GM23338 (cell line): Measurements from ENCODE around the gene TEX53. TPM values are rescaled to one million over a fixed set of nuclear protein-coding genes. Genes with fewer than 3 reads are reported as not detected.

ENCODE experiments used
- ATAC-seq: fragments of 200-7000 bp; cut with Tn5 transposase; 3 replicates; pipeline ENCODE4 v1.9.1; 2020
- DNase-seq: peaks from one replicate; pipeline ENCODE4 v3.0.0-alpha.2; 2015; ENCODE audit warnings: low spot score
- H2AFZ ChIP-seq: fragments of 200-600 bp; sonication (generic); 2 replicates; pipeline ENCODE4 v1.8.0; 2016; ENCODE audit warnings: antibody characterized with exemption, mild to moderate bottlenecking, moderate library complexity
- H3F3A ChIP-seq: fragments of 200-600 bp; sonication (generic); replicated peaks from 2 replicates; pipeline ENCODE4 v1.8.0; 2017; ENCODE audit warnings: antibody characterized with exemption, mixed run types, low read depth
- H3K27ac ChIP-seq: fragments of 200-600 bp; sonication (generic); 2 replicates; pipeline ENCODE4 v1.6.1; 2016; ENCODE audit warnings: low read depth
- H3K27me3 ChIP-seq: fragments of 200-600 bp; sonication (generic); 2 replicates; pipeline ENCODE4 v1.8.0; 2016; ENCODE audit warnings: mild to moderate bottlenecking, mixed run types, moderate library complexity; ENCODE audit not compliant: insufficient read depth
- H3K36me3 ChIP-seq: fragments of 200-600 bp; sonication (generic); 2 replicates; pipeline ENCODE4 v1.8.0; 2016; ENCODE audit warnings: mild to moderate bottlenecking; ENCODE audit not compliant: insufficient read depth
- H3K4me1 ChIP-seq: fragments of 200-600 bp; sonication (generic); 2 replicates; pipeline ENCODE4 v1.8.0; 2016; ENCODE audit warnings: mild to moderate bottlenecking, moderate library complexity; ENCODE audit not compliant: insufficient read depth
- H3K4me2 ChIP-seq: fragments of 200-600 bp; sonication (generic); 2 replicates; pipeline ENCODE4 v1.7.1; 2017; ENCODE audit warnings: mixed run types
- H3K4me3 ChIP-seq: fragments of 200-600 bp; sonication (generic); 2 replicates; pipeline ENCODE4 v1.6.1; 2016; ENCODE audit warnings: mixed run types
- H3K79me2 ChIP-seq: fragments of 200-600 bp; sonication (generic); replicated peaks from 2 replicates; pipeline ENCODE4 v1.8.0; 2017; ENCODE audit warnings: mild to moderate bottlenecking; ENCODE audit not compliant: insufficient read depth
- H3K9me2 ChIP-seq: fragments of 200-600 bp; sonication (generic); 2 replicates; pipeline ENCODE4 v1.8.0; 2017; ENCODE audit not compliant: insufficient read depth
- H4K20me1 ChIP-seq: fragments of 200-600 bp; sonication (generic); replicated peaks from 2 replicates; pipeline ENCODE4 v1.8.0; 2017; ENCODE audit warnings: mild to moderate bottlenecking; ENCODE audit not compliant: insufficient read depth
- H3K27ac Mint-ChIP-seq: 2 replicates; pipeline ENCODE4 v1.8.0; 2020; ENCODE audit warnings: inconsistent platforms, mild to moderate bottlenecking, moderate library complexity, mixed read lengths
- H3K27me3 Mint-ChIP-seq: 3 replicates; pipeline ENCODE4 v1.8.0; 2022; ENCODE audit warnings: low read depth, mild to moderate bottlenecking, moderate library complexity, mixed read lengths, inconsistent platforms; ENCODE audit not compliant: insufficient read depth, poor library complexity
- H3K36me3 Mint-ChIP-seq: 3 replicates; pipeline ENCODE4 v1.8.0; 2021; ENCODE audit warnings: low read depth, mild to moderate bottlenecking, inconsistent platforms, moderate library complexity, mixed read lengths
- H3K4me1 Mint-ChIP-seq: 3 replicates; pipeline ENCODE4 v1.8.0; 2020; ENCODE audit warnings: mild to moderate bottlenecking, inconsistent platforms, mixed read lengths
- H3K4me3 Mint-ChIP-seq: 3 replicates; pipeline ENCODE4 v1.8.0; 2021; ENCODE audit warnings: moderate library complexity, mild to moderate bottlenecking, inconsistent platforms, mixed read lengths
- H3K9me3 Mint-ChIP-seq: 3 replicates; pipeline ENCODE4 v1.8.0; 2020; ENCODE audit warnings: moderate library complexity, mild to moderate bottlenecking, inconsistent platforms, mixed read lengths
- CTCF ChIP-seq, 2 experiments: fragments of 200-600 bp in 1 of 2; sonication (generic) in 1 of 2; conservative IDR thresholded peaks; 2 replicates each; pipeline versions ENCODE4 v1.5.1 to v1.6.1; 2016 to 2017; ENCODE audit warnings: antibody characterized with exemption in 2 of 2, low read depth in 2 of 2, mild to moderate bottlenecking in 2 of 2, moderate library complexity in 1 of 2
- EZH2 ChIP-seq: fragments of 200-600 bp; sonication (generic); IDR thresholded peaks from one replicate; pipeline ENCODE4 v1.8.0; 2017; ENCODE audit warnings: antibody characterized with exemption, mild to moderate bottlenecking, low read depth; ENCODE audit not compliant: unreplicated experiment
- JUNB ChIP-seq: IDR thresholded peaks from one replicate; pipeline ENCODE4 v1.6.1; 2016; ENCODE audit warnings: antibody characterized with exemption; ENCODE audit not compliant: unreplicated experiment
- POLR2AphosphoS5 ChIP-seq: IDR thresholded peaks from 2 replicates; pipeline ENCODE4 v1.6.1; 2016; ENCODE audit warnings: antibody characterized with exemption, low read depth
- REST ChIP-seq: IDR thresholded peaks from one replicate; pipeline ENCODE4 v1.6.1; 2018; ENCODE audit warnings: antibody characterized with exemption; ENCODE audit not compliant: unreplicated experiment
- STAT1 ChIP-seq: IDR thresholded peaks from one replicate; pipeline ENCODE4 v1.6.1; 2016; ENCODE audit warnings: antibody characterized with exemption; ENCODE audit not compliant: unreplicated experiment
- ZNF114 ChIP-seq: fragments of 250-450 bp; sonication (Bioruptor Pico); IDR thresholded peaks from 2 replicates; pipeline ENCODE4 v1.5.0; 2020; ENCODE audit warnings: mild to moderate bottlenecking, moderate library complexity
- ZNF331 ChIP-seq: fragments of 250-450 bp; sonication (Bioruptor Pico); IDR thresholded peaks from 2 replicates; pipeline ENCODE4 v1.5.0; 2020; ENCODE audit warnings: low read depth, mild to moderate bottlenecking, moderate library complexity
- ZNF462 ChIP-seq: fragments of 250-450 bp; sonication (Bioruptor Pico); IDR thresholded peaks from 2 replicates; pipeline ENCODE4 v1.5.0; 2020; ENCODE audit warnings: mild to moderate bottlenecking, moderate library complexity
- polyA plus RNA-seq: library from polyadenylated mRNA; unstranded; fragments of >200 nt; fragmentation: Nextera tagmentation; extraction: Ambion mirVana; gene quantifications from 2 replicates; pipeline ENCODE4 v1.2.1, GENCODE V29; 2016
- total RNA-seq: library from RNA; depleted of rRNA; stranded (reverse); fragments of >200 nt; shearing (Covaris generic); gene quantifications from 2 replicates; pipeline ENCODE4 v1.2.3, GENCODE V29; 2014

Gene TEX53
- total and polyA plus RNA-seq, 2 experiments from 2014 or later, result not detected

- no peak for TF ChIP-seq REST
- TF ChIP-seq ZNF331 (CRISPR knock-in tag), result no peak
- TF ChIP-seq POLR2AphosphoS5, result no peak
- TF ChIP-seq CTCF (conservative IDR thresholded peaks at IDR 0.05; ENCODE audit: low read depth in 2 of 2), result no peak
- no peak for TF ChIP-seq JUNB
- TF ChIP-seq ZNF114 (CRISPR knock-in tag), result no peak
Observed at GRCh38 chr9:114656301-114656700, 1.3 kb downstream of the TEX53 start (continued).

GRCh38 chr9:114655689-114656088 is 1.9 kb downstream of the TEX53 start:
- Mint-ChIP-seq H3K9me3 (no peaks in the 10 kb centered on the region), H3K4me1 (peaks cover 12% of the 10 kb centered on the region), H3K4me3 (no peak overlapping the region), H3K27me3 (peaks cover 4% of the 10 kb centered on the region), H3K27ac (no peak overlapping the region), H3K36me3 (no peaks in the 10 kb centered on the region; the same call in 2 of the 3 replicates)
- H3K9me2 ChIP-seq, result no peaks in the 10 kb centered on the region
- no peak overlapping the region for H3K27ac ChIP-seq
- no peaks in the 10 kb centered on the region for H3K27me3 ChIP-seq
- no peaks in the 10 kb centered on the region for H3F3A ChIP-seq
- no peak for DNase-seq
- no peaks in the 10 kb centered on the region; the same call in 1 of the 2 replicates for H4K20me1 ChIP-seq
- peaks cover 4% of the 10 kb centered on the region; the same call in 1 of the 2 replicates for H3K4me1 ChIP-seq
- ATAC-seq, result no peak
- H3K36me3 ChIP-seq, result no peaks in the 10 kb centered on the region
- H3K4me3 ChIP-seq, result no peak overlapping the region
- no peak overlapping the region for H2AFZ ChIP-seq
- H3K79me2 ChIP-seq, result no peaks in the 10 kb centered on the region
- no peak overlapping the region for H3K4me2 ChIP-seq
- no peak for TF ChIP-seq ZNF331 (CRISPR knock-in tag)
- TF ChIP-seq STAT1, result no peak
- TF ChIP-seq JUNB, result no peak
- TF ChIP-seq POLR2AphosphoS5, result no peak
- no peak for TF ChIP-seq ZNF462 (CRISPR knock-in tag)
- TF ChIP-seq EZH2, result no peak
- no peak for TF ChIP-seq REST
